ENCODE results near the gene TNRC18.

GRCh38 chr7:5452470-5452899 is 28.9 kb upstream of the TNRC18 start:
- TF ChIP-seq MAX (IDR thresholded peaks at IDR 0.05) (no peak), CTCF (IDR thresholded peaks at IDR 0.05; ENCODE audit: low read depth, low read length, missing input control) (no peak), RAD21 (IDR thresholded peaks at IDR 0.05) (no peak), HNF4G (IDR thresholded peaks at IDR 0.05) (no peak), GABPA (IDR thresholded peaks at IDR 0.05 in 1 of 2, conservative IDR thresholded peaks at IDR 0.05 in 1 of 2) (no peak)

All from liver (tissue), 3 donors.